Measurements from ENCODE around the gene ZNF385A.

GRCh38 chr12:54398995-54399793, 14.7 kb upstream of the ZNF385A start:
- TF ChIP-seq CTCF (IDR thresholded peaks at IDR 0.05; ENCODE audit: low read depth, low read length, poor library complexity, severe bottlenecking), result peak; percentile 98
- TF ChIP-seq EZH2phosphoT487 (IDR thresholded peaks at IDR 0.05; ENCODE audit: borderline replicate concordance, low read length), result no peak

All from DOHH2 (cell line).